ENCODE results near the gene NCOA7.
A peak's percentile ranks its signal among the peaks of the same experiment; 100 is the strongest.

Gene NCOA7
- total RNA-seq, result 41.7 to 232 (median 61.6) reads per million in 17 experiments

GRCh38 chr6:125790358-125791150 is at the start of gene NCOA7:
Gene NCOA7, plus strand, starts transcription at chr6:125790960. Its CDS starts 24,395 bp downstream, at chr6:125815355.
- peak; percentile 80 to 93 (median 90) for DNase-seq

- DNase-seq, result no peak
These were observed 49.4 kb upstream of the NCOA7 start for GRCh38 chr6:125741336-125741735.

- DNase-seq, result no peak
These were observed 48.7 kb upstream of the NCOA7 start for GRCh38 chr6:125742024-125742423.

GRCh38 chr6:125742464-125743120 is 48.2 kb upstream of the NCOA7 start:
- no peak for DNase-seq

GRCh38 chr6:125743604-125744003 is 47.2 kb upstream of the NCOA7 start:
- no peak for DNase-seq

- no peak for DNase-seq
These were observed 45.3 kb upstream of the NCOA7 start for GRCh38 chr6:125745281-125746018.

GRCh38 chr6:125746019-125746414 is 44.7 kb upstream of the NCOA7 start:
- DNase-seq, result no peak

GRCh38 chr6:125746731-125747588 is 43.8 kb upstream of the NCOA7 start:
- peak; percentile 49 to 60 (median 54) for DNase-seq

- peak in 2 of 4 experiments; percentile 42 to 49 for DNase-seq
These were observed 43.0 kb upstream of the NCOA7 start for GRCh38 chr6:125747589-125748405.

- peak in 2 of 4 experiments; percentile 13 to 31 for DNase-seq
These were observed 42.2 kb upstream of the NCOA7 start for GRCh38 chr6:125748406-125749172.

GRCh38 chr6:125749173-125749864 is 41.4 kb upstream of the NCOA7 start, which contains the start of gene HEY2:
Gene HEY2, plus strand, starts transcription at chr6:125749632. Its CDS starts 145 bp downstream, at chr6:125749777.
- peak; percentile 94 to 98 (median 96) for DNase-seq

GRCh38 chr6:125749865-125750691 is 40.7 kb upstream of the NCOA7 start:
- DNase-seq, result no peak

GRCh38 chr6:125750692-125751333 is 39.9 kb upstream of the NCOA7 start:
- no peak for DNase-seq

GRCh38 chr6:125751334-125751916 is 39.3 kb upstream of the NCOA7 start:
- DNase-seq, result no peak

GRCh38 chr6:125752773-125753172 is 38.0 kb upstream of the NCOA7 start:
- no peak for DNase-seq

- peak in 3 of 4 experiments; percentile 5 to 58 (median 47) for DNase-seq
These were observed 37.4 kb upstream of the NCOA7 start for GRCh38 chr6:125753218-125753936.

GRCh38 chr6:125753937-125754259 is 36.9 kb upstream of the NCOA7 start:
- no peak for DNase-seq

All from suppressor macrophage (primary cell).